ENCODE results near the gene SIRT4. TPM values are rescaled to one million over a fixed set of nuclear protein-coding genes. Genes with fewer than 3 reads are reported as not detected.
A peak's percentile ranks its signal among the peaks of the same experiment; 100 is the strongest.

The SIRT4 gene
- total RNA-seq, 1 donor from 2014 or later: 2.2 TPM

DNA sequence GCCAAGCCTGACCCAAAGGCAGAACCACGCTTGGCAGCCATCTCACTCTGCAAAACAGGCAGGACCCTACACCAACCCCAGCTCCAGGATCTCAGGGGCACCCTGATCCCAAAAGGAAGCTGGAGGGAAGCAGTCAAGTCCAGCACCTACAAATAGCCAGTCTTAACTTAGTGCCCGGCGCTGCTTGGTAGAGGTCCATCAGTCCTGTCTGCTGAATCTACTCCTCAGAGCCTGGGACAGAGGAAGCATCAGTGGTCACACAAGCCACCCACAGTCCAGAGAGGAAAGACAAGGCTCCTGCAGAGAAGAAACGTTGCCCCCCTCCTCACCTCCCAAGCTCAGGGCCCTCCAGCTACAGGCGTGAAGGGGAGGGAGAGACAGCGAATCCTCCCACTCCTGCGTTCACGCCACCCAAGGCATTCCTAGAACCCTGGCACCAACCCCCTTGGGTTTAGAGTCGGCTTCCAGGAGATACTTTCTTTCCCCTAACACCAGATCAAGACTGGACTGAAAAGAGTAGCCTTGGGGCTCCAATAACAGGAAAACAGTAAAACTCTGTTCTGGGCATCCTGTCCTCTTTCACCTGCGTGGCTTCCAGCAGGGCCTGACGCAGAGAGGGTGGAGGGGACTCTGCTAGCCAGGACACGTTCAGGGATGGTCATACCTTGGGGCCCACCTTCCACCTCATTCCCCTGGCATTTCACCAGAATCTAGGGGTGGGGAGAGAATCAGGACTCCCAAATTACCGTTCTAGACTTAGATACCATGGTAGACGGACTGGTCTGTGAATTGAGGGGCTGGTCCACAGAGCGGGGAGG lies 37.8 kb upstream of the SIRT4 start:
- Mint-ChIP-seq H3K27ac (peak overlapping the region; percentile 74), H3K4me1 (ENCODE audit: low read depth) (peaks cover 53% of the 10 kb centered on the region), H3K36me3 (ENCODE audit: low read depth) (peaks cover 20% of the 10 kb centered on the region), H3K9me3 (no peaks in the 10 kb centered on the region), H3K27me3 (ENCODE audit: low read depth) (no peaks in the 10 kb centered on the region), H3K4me3 (ENCODE audit: low read depth) (peak overlapping the region; percentile 85)
- intact Hi-C loops (cut with micrococcal nuclease): loop anchor here (1.0 to 2.0 kb wide), 2 partner anchors 12 to 69 kb away; partner anchors contain the start of gene GCN1
- no peak for DNase-seq (ENCODE audit: low spot score)

GRCh38 chr12:120264904-120265472 lies 37.1 kb upstream of the SIRT4 start:
- no peak for DNase-seq (ENCODE audit: low spot score)
- Mint-ChIP-seq H3K27ac (peak overlapping the region; percentile 74), H3K4me3 (ENCODE audit: low read depth) (peak overlapping the region; percentile 85), H3K36me3 (ENCODE audit: low read depth) (peaks cover 14% of the 10 kb centered on the region), H3K27me3 (ENCODE audit: low read depth) (no peaks in the 10 kb centered on the region), H3K4me1 (ENCODE audit: low read depth) (peaks cover 46% of the 10 kb centered on the region), H3K9me3 (no peaks in the 10 kb centered on the region)
- intact Hi-C loops (cut with micrococcal nuclease): loop anchor here (1.0 to 2.0 kb wide), 3 partner anchors 13 to 70 kb away; partner anchors contain the start of gene GCN1

GRCh38 chr12:120265473-120266179 lies 36.5 kb upstream of the SIRT4 start, which contains the start of gene PXN:
PXN (minus strand) TSS chr12:120265730; CDS start chr12:120265629, 101 bp downstream.
- Mint-ChIP-seq H3K4me1 (ENCODE audit: low read depth) (peaks cover 43% of the 10 kb centered on the region), H3K9me3 (no peaks in the 10 kb centered on the region), H3K4me3 (ENCODE audit: low read depth) (peak within 1 kb of the TSS; percentile 90), H3K36me3 (ENCODE audit: low read depth) (peaks cover 10% of the 10 kb centered on the region), H3K27me3 (ENCODE audit: low read depth) (no peaks in the 10 kb centered on the region), H3K27ac (peak within 1 kb of the TSS; percentile 85)
- intact Hi-C loops (cut with micrococcal nuclease): loop anchor here (1.0 to 2.0 kb wide), 3 partner anchors 27 to 71 kb away; partner anchors contain the start of gene GCN1
- DNase-seq (ENCODE audit: low spot score): peak; percentile 85

DNA sequence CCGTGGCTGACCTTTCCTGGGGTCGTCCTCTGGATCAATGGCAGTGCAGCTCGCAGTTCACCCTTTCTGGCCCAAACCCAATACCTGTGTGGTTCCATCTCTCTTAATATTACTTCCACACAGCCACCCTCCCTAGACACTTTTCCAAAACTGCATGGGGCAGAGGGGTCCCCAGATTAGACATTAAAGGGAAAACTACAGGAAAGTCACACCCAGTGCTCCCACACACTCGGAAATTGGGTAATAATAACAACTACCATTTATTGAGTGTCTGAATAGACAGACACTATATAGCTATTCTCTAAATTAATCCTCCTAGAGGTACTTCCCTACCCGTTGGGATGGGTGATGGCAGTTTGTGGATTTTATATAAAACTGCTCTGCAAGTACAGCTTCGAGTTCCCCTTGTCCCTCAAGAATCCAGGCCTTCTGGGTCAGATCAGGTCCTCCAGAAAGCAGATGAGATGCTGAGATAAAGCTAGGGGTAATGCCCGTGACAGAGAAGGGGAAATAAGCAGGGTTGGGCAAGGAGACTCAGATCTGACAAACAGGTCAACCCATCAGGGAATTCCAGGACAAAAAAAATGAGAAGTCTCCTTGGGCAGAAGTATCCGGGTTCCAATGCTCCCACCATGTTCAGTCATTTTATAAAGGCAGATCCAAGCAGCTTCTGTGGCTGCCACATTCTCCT lies 35.8 kb upstream of the SIRT4 start:
- peaks cover 39% of the 10 kb centered on the region for H3K4me1 Mint-ChIP-seq (ENCODE audit: low read depth)
- H3K4me3 Mint-ChIP-seq (ENCODE audit: low read depth): peak overlapping the region; percentile 90
- H3K36me3 Mint-ChIP-seq (ENCODE audit: low read depth): peaks cover 10% of the 10 kb centered on the region
- intact Hi-C loops (cut with micrococcal nuclease): loop anchor here (1.0 kb wide), 1 partner anchor 38 kb away; no protein-coding TSS in a partner anchor
- no peaks in the 10 kb centered on the region for H3K9me3 Mint-ChIP-seq
- DNase-seq (ENCODE audit: low spot score): no peak
- no peaks in the 10 kb centered on the region for H3K27me3 Mint-ChIP-seq (ENCODE audit: low read depth)
- peak overlapping the region; percentile 85 for H3K27ac Mint-ChIP-seq

- no peak overlapping the region for H3K4me3 Mint-ChIP-seq (ENCODE audit: low read depth)
- H3K27me3 Mint-ChIP-seq (ENCODE audit: low read depth): no peaks in the 10 kb centered on the region
- peaks cover 27% of the 10 kb centered on the region for H3K4me1 Mint-ChIP-seq (ENCODE audit: low read depth)
- DNase-seq (ENCODE audit: low spot score): no peak
- H3K36me3 Mint-ChIP-seq (ENCODE audit: low read depth): peaks cover 6% of the 10 kb centered on the region
- intact Hi-C loops (cut with micrococcal nuclease): no loop called here
- no peaks in the 10 kb centered on the region for H3K9me3 Mint-ChIP-seq
- H3K27ac Mint-ChIP-seq: no peak overlapping the region
These were observed 34.4 kb upstream of the SIRT4 start for GRCh38 chr12:120267736-120268135.

- intact Hi-C loops (cut with micrococcal nuclease): no loop called here
- Mint-ChIP-seq H3K4me3 (ENCODE audit: low read depth) (no peak overlapping the region), H3K36me3 (ENCODE audit: low read depth) (no peaks in the 10 kb centered on the region), H3K9me3 (no peaks in the 10 kb centered on the region), H3K27me3 (ENCODE audit: low read depth) (no peaks in the 10 kb centered on the region), H3K4me1 (ENCODE audit: low read depth) (no peaks in the 10 kb centered on the region), H3K27ac (no peak overlapping the region)
- no peak for DNase-seq (ENCODE audit: low spot score)
These were observed 25.4 kb upstream of the SIRT4 start for GRCh38 chr12:120276734-120277133.

- DNase-seq (ENCODE audit: low spot score): no peak
- H3K9me3 Mint-ChIP-seq: no peaks in the 10 kb centered on the region
- H3K36me3 Mint-ChIP-seq (ENCODE audit: low read depth): no peaks in the 10 kb centered on the region
- intact Hi-C loops (cut with micrococcal nuclease): no loop called here
- no peaks in the 10 kb centered on the region for H3K4me1 Mint-ChIP-seq (ENCODE audit: low read depth)
- no peak overlapping the region for H3K4me3 Mint-ChIP-seq (ENCODE audit: low read depth)
- no peak overlapping the region for H3K27ac Mint-ChIP-seq
- no peaks in the 10 kb centered on the region for H3K27me3 Mint-ChIP-seq (ENCODE audit: low read depth)
These were observed 23.7 kb upstream of the SIRT4 start for GRCh38 chr12:120278137-120279069.

DNA sequence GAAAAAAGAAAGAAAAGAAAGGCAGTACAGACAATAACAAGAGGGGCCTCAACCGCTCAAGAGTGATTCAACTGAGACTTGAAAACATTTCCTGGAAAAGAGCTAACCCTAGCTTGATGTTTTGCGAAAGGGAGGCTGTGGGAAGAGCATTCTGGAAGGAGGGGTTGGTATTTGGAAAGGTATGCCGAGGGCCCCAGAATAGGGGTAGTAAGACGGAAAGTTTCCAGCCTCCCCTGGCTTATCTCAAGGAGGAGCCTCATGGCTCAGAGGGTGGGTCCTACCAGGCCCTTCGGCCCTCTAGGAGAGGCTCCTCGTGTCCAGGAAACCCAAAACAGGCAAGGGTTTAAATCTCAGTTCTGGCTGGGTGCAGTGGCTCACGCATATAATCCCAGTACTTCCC lies 18.8 kb upstream of the SIRT4 start:
- Mint-ChIP-seq H3K9me3 (no peaks in the 10 kb centered on the region), H3K27ac (no peak overlapping the region), H3K4me3 (ENCODE audit: low read depth) (no peak overlapping the region), H3K27me3 (ENCODE audit: low read depth) (peaks cover 4% of the 10 kb centered on the region), H3K4me1 (ENCODE audit: low read depth) (no peaks in the 10 kb centered on the region), H3K36me3 (ENCODE audit: low read depth) (no peaks in the 10 kb centered on the region)
- no peak for DNase-seq (ENCODE audit: low spot score)
- intact Hi-C loops (cut with micrococcal nuclease): no loop called here

DNA sequence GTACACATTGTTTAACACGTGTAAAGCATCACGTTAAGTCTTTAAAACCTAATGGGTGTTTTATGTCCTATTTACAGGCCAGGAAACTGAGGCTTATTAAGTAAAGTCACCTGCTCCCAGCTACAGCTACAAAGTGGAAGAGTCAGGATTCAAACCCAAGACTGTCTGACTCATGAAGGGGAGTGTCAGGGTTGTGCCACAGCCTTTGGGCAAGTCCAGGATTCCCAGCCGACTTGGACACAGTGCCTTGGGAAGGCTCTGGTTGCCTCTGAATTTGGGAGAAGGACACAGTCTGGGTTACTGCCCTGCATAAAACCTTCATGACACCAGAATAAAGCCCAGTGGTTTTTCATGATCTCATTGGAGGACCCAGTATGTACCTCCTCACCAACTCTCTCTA lies 17.7 kb upstream of the SIRT4 start:
- DNase-seq (ENCODE audit: low spot score): no peak
- Mint-ChIP-seq H3K36me3 (ENCODE audit: low read depth) (no peaks in the 10 kb centered on the region), H3K4me1 (ENCODE audit: low read depth) (no peaks in the 10 kb centered on the region), H3K27me3 (ENCODE audit: low read depth) (peaks cover 6% of the 10 kb centered on the region), H3K27ac (no peak overlapping the region), H3K9me3 (no peaks in the 10 kb centered on the region), H3K4me3 (ENCODE audit: low read depth) (no peak overlapping the region)
- intact Hi-C loops (cut with micrococcal nuclease): no loop called here

DNA sequence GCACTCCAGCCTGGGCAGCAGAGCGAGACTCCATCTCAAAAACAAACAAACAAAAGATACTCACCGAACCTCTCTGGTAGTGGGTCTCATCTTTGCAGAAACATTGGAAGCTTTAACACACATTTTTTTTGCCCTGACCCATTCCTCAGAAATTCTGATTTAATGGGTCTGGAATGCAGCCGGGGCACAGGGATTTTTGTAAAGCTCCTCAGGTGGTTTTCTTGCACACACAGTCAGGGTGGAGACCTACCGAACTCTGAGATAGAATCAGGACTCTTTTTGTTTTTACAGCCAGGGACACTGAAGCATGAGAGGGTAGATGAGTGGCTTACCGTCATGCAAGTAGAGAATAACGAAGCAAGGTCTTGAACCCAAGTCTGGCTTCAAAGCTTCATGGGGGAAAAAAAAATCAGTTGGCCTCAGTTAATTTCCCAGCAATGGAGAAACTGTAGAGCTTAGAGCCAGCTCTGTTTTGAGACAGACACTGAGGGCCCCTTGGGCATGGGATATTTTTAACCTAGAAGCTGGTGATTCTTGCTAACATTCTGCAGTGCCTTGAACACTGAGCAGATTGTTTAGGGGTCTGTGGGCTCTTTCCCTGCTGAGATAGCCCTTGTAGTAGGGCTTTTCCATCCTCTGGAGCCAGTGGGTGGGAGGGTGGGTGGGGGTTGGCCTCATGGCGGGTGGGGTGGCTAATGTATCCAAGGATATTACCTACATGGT lies 15.2 kb upstream of the SIRT4 start:
- Mint-ChIP-seq H3K36me3 (ENCODE audit: low read depth) (no peaks in the 10 kb centered on the region), H3K27ac (no peak overlapping the region), H3K4me1 (ENCODE audit: low read depth) (peaks cover 8% of the 10 kb centered on the region), H3K9me3 (no peaks in the 10 kb centered on the region), H3K4me3 (ENCODE audit: low read depth) (no peak overlapping the region), H3K27me3 (ENCODE audit: low read depth) (peaks cover 12% of the 10 kb centered on the region)
- DNase-seq (ENCODE audit: low spot score): no peak
- intact Hi-C loops (cut with micrococcal nuclease): no loop called here

DNA sequence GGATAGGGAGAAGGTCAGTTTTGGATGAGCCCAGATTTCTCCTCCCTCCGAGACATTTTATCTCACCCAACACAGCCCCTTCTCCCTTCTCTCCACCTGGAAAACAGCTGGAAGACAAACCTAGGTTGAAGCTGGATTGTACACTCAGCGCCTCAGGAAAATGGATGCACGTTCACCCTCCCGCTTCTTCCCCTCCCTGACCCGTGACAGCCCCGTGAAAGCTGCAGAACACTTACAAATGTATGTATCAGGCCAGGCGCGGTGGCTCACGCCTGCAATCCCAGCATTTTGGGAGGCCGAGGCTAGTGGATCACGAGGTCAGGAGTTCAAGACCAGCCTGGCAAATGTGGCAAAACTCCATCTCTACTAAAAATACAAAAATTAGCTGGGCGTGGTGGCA lies 14.6 kb upstream of the SIRT4 start:
- peaks cover 12% of the 10 kb centered on the region for H3K27me3 Mint-ChIP-seq (ENCODE audit: low read depth)
- intact Hi-C loops (cut with micrococcal nuclease): no loop called here
- no peak overlapping the region for H3K27ac Mint-ChIP-seq
- peaks cover 8% of the 10 kb centered on the region for H3K4me1 Mint-ChIP-seq (ENCODE audit: low read depth)
- no peak for DNase-seq (ENCODE audit: low spot score)
- H3K36me3 Mint-ChIP-seq (ENCODE audit: low read depth): no peaks in the 10 kb centered on the region
- H3K9me3 Mint-ChIP-seq: no peaks in the 10 kb centered on the region
- no peak overlapping the region for H3K4me3 Mint-ChIP-seq (ENCODE audit: low read depth)

All from activated T-helper 2 cell treated with anti-CD3 and anti-CD28 coated beads, Interferon-gamma antibody, Interleukin-2, Interleukin-4, amounts not matched to agents 10 μg/mL and 5 μg/mL and 100 μg/mL, durations not matched to agents 14 hours and 24 hours and 36 hours (primary cell).